ENCODE data around the gene PSMA2. TPM values are rescaled to one million over a fixed set of nuclear protein-coding genes. Genes with fewer than 3 reads are reported as not detected.

The PSMA2 gene
- polyA plus RNA-seq, 1 of the 3 experiments (the other 2 are of a cell fraction): 101 TPM

DNA sequence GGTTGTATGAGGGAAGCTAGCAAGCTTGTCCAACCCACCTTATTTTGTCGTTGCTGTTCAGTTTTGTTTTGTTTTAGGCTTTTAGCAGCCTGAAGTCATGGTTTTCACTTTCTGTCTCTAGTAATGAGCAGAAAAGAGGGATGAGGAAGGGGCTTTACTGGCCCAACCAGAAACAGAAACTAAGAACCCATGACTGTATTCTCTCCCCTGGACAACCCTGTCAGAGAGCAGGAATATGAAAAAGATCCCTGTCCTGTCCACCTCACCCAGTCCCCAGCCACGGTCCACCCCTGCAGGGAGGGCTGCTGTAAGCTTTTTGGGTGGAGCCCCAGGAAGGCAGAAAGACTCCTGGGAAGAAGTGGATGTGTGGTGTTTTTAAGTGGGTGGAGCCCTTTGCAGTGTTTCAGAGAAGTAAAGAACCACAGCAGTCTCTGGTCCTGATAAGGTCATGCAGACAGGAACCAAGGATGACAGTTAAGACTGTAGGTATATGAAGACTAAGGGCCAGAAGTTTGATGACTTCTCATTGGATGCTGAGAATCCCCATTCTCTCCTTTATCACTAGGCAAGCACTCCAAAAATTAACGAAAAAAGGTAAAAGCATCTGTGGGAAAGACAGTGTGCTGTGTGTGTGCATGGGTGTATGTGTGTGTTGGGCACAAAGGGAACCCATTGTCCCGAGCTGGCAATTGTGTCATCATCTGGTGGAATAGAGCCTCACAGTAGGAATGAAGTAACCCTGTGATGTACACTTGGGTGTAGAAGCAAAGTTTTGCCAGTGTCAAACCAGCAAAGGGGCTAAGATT is 14.1 kb upstream of the PSMA2 start (continued):
- TF ChIP-seq, protein P1, sequence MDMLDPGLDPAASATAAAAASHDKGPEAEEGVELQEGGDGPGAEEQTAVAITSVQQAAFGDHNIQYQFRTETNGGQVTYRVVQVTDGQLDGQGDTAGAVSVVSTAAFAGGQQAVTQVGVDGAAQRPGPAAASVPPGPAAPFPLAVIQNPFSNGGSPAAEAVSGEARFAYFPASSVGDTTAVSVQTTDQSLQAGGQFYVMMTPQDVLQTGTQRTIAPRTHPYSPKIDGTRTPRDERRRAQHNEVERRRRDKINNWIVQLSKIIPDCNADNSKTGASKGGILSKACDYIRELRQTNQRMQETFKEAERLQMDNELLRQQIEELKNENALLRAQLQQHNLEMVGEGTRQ (IDR thresholded peaks at IDR 0.05; ENCODE audit: borderline replicate concordance, low read depth, low read length): no peak
- TF ChIP-seq YY1 (IDR thresholded peaks at IDR 0.05; ENCODE audit: low read depth): no peak
- TF ChIP-seq POLR2AphosphoS5 (IDR thresholded peaks at IDR 0.05; ENCODE audit: low read depth, low read length): no peak
- TF ChIP-seq, protein P2, sequence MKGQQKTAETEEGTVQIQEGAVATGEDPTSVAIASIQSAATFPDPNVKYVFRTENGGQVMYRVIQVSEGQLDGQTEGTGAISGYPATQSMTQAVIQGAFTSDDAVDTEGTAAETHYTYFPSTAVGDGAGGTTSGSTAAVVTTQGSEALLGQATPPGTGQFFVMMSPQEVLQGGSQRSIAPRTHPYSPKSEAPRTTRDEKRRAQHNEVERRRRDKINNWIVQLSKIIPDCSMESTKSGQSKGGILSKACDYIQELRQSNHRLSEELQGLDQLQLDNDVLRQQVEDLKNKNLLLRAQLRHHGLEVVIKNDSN (IDR thresholded peaks at IDR 0.05; ENCODE audit: borderline replicate concordance, low read depth): no peak
- no peak for TF ChIP-seq FOXJ3 (CRISPR knock-in tag; IDR thresholded peaks at IDR 0.05)
- no peak for TF ChIP-seq JUND (IDR thresholded peaks at IDR 0.05)
- TF ChIP-seq EP300 (IDR thresholded peaks at IDR 0.05; ENCODE audit: borderline replicate concordance in 1 of 2, low read depth in 1 of 2, low read length in 1 of 2): no peak
- no peak for TF ChIP-seq EZH2phosphoT487 (IDR thresholded peaks at IDR 0.05; ENCODE audit: borderline replicate concordance, low read depth)
- TF ChIP-seq RCOR1 (IDR thresholded peaks at IDR 0.05; ENCODE audit: low read length): no peak

DNA sequence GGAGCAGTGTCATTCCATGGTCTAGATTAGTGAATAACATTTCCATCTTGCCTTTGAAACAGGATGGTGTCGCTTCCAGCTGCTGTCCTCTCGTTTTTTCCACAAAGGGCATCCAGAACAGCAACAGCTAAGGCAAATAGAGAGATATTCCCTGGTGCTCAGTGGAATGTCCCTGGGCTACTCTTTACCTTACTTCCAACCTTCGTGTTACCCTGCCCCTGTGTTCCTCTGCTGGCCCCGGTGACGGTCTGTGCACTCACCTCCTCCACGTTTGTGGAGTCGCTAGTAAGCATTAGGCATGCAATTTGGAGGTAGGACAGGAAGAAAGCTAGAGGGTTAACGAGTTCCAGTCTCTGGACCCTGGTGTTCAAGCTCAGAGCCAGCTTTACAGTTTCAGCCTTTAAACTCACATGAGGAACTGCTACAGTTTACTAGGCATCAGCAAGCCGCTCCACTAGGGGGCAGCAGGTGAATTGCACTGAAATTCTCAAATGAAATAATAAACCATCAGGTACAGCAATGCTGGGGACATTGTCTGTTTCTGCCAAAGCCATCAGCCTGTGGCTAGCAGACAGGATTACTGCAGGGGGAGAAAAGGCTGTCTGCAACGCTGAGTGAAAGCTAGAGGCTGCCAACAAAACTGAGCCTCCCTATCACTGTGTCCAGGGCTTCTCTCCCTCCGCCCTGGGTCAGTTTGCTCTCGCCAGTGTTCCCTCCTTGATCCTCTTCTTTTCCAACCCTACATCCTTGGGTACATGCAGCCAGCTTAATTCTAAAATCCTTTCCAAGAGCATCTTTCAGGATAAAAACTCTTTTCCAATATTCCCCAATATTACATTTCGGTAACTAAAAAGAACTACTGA is 9.2 kb upstream of the PSMA2 start:
- Histone ChIP-seq H3F3A (replicated peaks; ENCODE audit: insufficient read depth) (no peaks in the 10 kb centered on the region), H3K4me1 (ENCODE audit: control insufficient read depth in 1 of 2, insufficient read depth in 2 of 2, low read depth in 1 of 2, low read length in 1 of 2) (peaks cover 0 to 3% of the 10 kb centered on the region in 2 experiments; a peak in 1 of 4 replicates), H3K79me2 (ENCODE audit: insufficient read depth) (peaks cover under 1% of the 10 kb centered on the region; the same call in 1 of the 2 replicates), H3K9ac (no peak overlapping the region), H3K27me3 (ENCODE audit: insufficient read depth) (no peaks in the 10 kb centered on the region), H3K27ac (ENCODE audit: low read depth in 2 of 2, low read length in 1 of 2) (no peak overlapping the region), H2AFZ (ENCODE audit: low read depth) (no peak overlapping the region), H3K4me3 (ENCODE audit: low read depth in 2 of 2, low read length in 1 of 2) (no peak overlapping the region), H3K9me2 (no peaks in the 10 kb centered on the region), H3K9me3 (no peaks in the 10 kb centered on the region), H3K4me2 (no peak overlapping the region), H3K36me3 (replicated peaks in 1 of 2; ENCODE audit: control insufficient read depth in 1 of 2, insufficient read depth in 2 of 2, low read length in 1 of 2) (peaks cover 28 to 38% of the 10 kb centered on the region in 2 experiments), H4K20me1 (ENCODE audit: insufficient read depth) (no peaks in the 10 kb centered on the region)
- DNase-seq: peak; percentile 62
- CTCF ChIA-PET: interaction anchor here (0.6 to 2.2 kb wide), 85 partner anchors 11 to 938 kb away, joined by 3 to 81 read pairs (median 4); partner anchors contain the start of genes C7orf25, COA1, MRPL32 and PSMA2
- 62% methylated on average over 13 of the region's 13 CpGs for WGBS (ENCODE audit: low lambda C conversion rate)
- POLR2A ChIA-PET: interaction anchor here (1.2 kb wide), 1 partner anchor 693 kb away, joined by 3 read pairs; no protein-coding TSS in a partner anchor
- TF ChIP-seq GATA2 (CRISPR knock-in tag; IDR thresholded peaks at IDR 0.05): no peak
- TF ChIP-seq, protein P2 (IDR thresholded peaks at IDR 0.05; ENCODE audit: borderline replicate concordance, low read depth): no peak
- TF ChIP-seq CHD2 (IDR thresholded peaks at IDR 0.05; ENCODE audit: low read length, partially characterized antibody): peak; percentile 12
- peak; percentile 49; the same call in 1 of the 2 replicates for TF ChIP-seq RCOR1 (IDR thresholded peaks at IDR 0.05; ENCODE audit: low read length)
- TF ChIP-seq, protein P3, sequence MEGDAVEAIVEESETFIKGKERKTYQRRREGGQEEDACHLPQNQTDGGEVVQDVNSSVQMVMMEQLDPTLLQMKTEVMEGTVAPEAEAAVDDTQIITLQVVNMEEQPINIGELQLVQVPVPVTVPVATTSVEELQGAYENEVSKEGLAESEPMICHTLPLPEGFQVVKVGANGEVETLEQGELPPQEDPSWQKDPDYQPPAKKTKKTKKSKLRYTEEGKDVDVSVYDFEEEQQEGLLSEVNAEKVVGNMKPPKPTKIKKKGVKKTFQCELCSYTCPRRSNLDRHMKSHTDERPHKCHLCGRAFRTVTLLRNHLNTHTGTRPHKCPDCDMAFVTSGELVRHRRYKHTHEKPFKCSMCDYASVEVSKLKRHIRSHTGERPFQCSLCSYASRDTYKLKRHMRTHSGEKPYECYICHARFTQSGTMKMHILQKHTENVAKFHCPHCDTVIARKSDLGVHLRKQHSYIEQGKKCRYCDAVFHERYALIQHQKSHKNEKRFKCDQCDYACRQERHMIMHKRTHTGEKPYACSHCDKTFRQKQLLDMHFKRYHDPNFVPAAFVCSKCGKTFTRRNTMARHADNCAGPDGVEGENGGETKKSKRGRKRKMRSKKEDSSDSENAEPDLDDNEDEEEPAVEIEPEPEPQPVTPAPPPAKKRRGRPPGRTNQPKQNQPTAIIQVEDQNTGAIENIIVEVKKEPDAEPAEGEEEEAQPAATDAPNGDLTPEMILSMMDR (IDR thresholded peaks at IDR 0.05): peak; percentile 99
- no peak for TF ChIP-seq ELF1 (IDR thresholded peaks at IDR 0.05)
- no peak for TF ChIP-seq FOXM1 (IDR thresholded peaks at IDR 0.05; ENCODE audit: low read depth)
- no peak for TF ChIP-seq TCF12 (IDR thresholded peaks at IDR 0.05)
- no peak for TF ChIP-seq NFIC (IDR thresholded peaks at IDR 0.05; ENCODE audit: borderline replicate concordance)
- TF ChIP-seq, protein P4, sequence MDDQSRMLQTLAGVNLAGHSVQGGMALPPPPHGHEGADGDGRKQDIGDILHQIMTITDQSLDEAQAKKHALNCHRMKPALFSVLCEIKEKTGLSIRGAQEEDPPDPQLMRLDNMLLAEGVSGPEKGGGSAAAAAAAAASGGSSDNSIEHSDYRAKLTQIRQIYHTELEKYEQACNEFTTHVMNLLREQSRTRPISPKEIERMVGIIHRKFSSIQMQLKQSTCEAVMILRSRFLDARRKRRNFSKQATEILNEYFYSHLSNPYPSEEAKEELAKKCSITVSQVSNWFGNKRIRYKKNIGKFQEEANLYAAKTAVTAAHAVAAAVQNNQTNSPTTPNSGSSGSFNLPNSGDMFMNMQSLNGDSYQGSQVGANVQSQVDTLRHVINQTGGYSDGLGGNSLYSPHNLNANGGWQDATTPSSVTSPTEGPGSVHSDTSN (IDR thresholded peaks at IDR 0.05): no peak
- no peak for TF ChIP-seq RFX5 (IDR thresholded peaks at IDR 0.05; ENCODE audit: low read length)
- TF ChIP-seq SIN3A (IDR thresholded peaks at IDR 0.05; ENCODE audit: borderline replicate concordance, low read depth, low read length): no peak
- peak; percentile 94 for TF ChIP-seq RAD21 (IDR thresholded peaks at IDR 0.05; ENCODE audit: low read length)
- TF ChIP-seq, protein P5, sequence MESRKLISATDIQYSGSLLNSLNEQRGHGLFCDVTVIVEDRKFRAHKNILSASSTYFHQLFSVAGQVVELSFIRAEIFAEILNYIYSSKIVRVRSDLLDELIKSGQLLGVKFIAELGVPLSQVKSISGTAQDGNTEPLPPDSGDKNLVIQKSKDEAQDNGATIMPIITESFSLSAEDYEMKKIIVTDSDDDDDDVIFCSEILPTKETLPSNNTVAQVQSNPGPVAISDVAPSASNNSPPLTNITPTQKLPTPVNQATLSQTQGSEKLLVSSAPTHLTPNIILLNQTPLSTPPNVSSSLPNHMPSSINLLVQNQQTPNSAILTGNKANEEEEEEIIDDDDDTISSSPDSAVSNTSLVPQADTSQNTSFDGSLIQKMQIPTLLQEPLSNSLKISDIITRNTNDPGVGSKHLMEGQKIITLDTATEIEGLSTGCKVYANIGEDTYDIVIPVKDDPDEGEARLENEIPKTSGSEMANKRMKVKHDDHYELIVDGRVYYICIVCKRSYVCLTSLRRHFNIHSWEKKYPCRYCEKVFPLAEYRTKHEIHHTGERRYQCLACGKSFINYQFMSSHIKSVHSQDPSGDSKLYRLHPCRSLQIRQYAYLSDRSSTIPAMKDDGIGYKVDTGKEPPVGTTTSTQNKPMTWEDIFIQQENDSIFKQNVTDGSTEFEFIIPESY (IDR thresholded peaks at IDR 0.05; ENCODE audit: borderline replicate concordance, low read depth): no peak
- peak; percentile 92 for TF ChIP-seq SMC3 (IDR thresholded peaks at IDR 0.05; ENCODE audit: low read depth, low read length)

Data from SK-N-SH (cell line).